ENCODE measurements around the gene SULT2B1. TPM values are rescaled to one million over a fixed set of nuclear protein-coding genes. Genes with fewer than 3 reads are reported as not detected.
"Not testable (repeated sequence)": the region's sequence is repeated elsewhere in the genome, so short reads cannot be mapped to it uniquely, and the experiment has no call there.

Gene SULT2B1
- total RNA-seq, 1 donor from 2014 or later, result not detected

- Mint-ChIP-seq H3K27me3 (ENCODE audit: low read depth) (peaks cover 30% of the 10 kb centered on the region), H3K27ac (ENCODE audit: unreplicated experiment) (no peak overlapping the region)
Measured at GRCh38 chr19:48631225-48631624, 79.3 kb downstream of the SULT2B1 start.

DNA sequence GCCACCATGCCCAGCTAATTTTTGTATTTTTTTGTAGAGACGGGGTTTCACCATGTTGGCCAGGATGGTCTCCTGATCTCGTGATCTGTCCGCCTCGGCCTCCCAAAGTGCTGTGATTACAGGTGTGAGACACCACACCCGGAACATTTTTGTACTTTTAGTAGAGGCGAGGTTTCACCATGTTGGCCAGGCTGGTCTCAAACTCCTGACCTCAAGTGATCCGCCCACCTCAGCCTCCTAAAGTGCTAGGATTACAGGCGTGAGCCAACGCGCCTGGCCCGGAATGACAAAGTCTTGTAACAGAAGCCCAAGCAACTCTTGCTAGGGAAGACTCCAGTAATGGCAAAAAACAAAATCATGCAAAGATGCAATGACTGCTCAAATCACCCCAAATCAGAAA, 80.3 kb downstream of the SULT2B1 start:
- H3K9me3 Mint-ChIP-seq; DNase-seq (ENCODE audit: low read depth, low spot score); H3K27ac Mint-ChIP-seq (ENCODE audit: unreplicated experiment); H3K36me3 Mint-ChIP-seq (ENCODE audit: low read depth): not testable (repeated sequence)
- Mint-ChIP-seq H3K4me1 (peaks cover 40% of the 10 kb centered on the region), H3K4me3 (peak overlapping the region; percentile 86), H3K27me3 (ENCODE audit: low read depth) (peaks cover 39% of the 10 kb centered on the region)

More at GRCh38 chr19:48631225-48631624, 79.3 kb downstream of the SULT2B1 start:
- peaks cover 39% of the 10 kb centered on the region for H3K4me1 Mint-ChIP-seq
- no peaks in the 10 kb centered on the region for H3K36me3 Mint-ChIP-seq (ENCODE audit: low read depth)
- DNase-seq (ENCODE audit: low read depth, low spot score), result no peak
- H3K4me3 Mint-ChIP-seq, result peak overlapping the region; percentile 86
- TF ChIP-seq CTCF (conservative IDR thresholded peaks at IDR 0.05), result no peak
- H3K9me3 Mint-ChIP-seq, result no peaks in the 10 kb centered on the region

DNA sequence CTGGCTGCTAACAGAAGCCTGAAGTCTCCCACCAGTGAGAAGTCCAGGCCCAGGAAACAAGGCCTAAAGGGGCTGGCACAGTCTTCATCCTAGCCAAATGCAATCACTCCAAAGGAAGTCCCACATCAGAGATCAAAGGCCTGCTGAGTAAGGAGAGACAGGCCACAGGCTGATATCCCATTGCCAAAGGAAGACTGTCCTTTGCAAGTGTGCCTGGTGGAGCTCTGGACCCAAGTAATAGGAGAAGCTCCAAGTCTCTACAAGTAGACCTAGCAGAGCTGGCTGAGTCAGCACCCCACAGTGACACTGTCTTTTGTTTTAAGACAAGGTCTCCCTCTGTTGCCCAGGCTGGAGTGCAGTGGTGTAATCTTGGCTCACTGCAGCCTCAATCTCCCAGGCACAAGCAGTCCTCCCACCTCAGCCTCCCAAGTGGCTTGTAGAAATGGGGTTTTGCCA, 80.7 kb downstream of the SULT2B1 start:
- Mint-ChIP-seq H3K27me3 (ENCODE audit: low read depth) (peaks cover 43% of the 10 kb centered on the region), H3K9me3 (no peaks in the 10 kb centered on the region), H3K4me3 (peak overlapping the region; percentile 65), H3K4me1 (peaks cover 44% of the 10 kb centered on the region), H3K27ac (ENCODE audit: unreplicated experiment) (no peak overlapping the region), H3K36me3 (ENCODE audit: low read depth) (no peaks in the 10 kb centered on the region)
- TF ChIP-seq CTCF (conservative IDR thresholded peaks at IDR 0.05), result no peak
- DNase-seq (ENCODE audit: low read depth, low spot score), result no peak

- H3K27ac Mint-ChIP-seq (ENCODE audit: unreplicated experiment), result no peak overlapping the region
- H3K4me3 Mint-ChIP-seq, result no peak overlapping the region
- no peak for TF ChIP-seq CTCF (conservative IDR thresholded peaks at IDR 0.05)
- H3K9me3 Mint-ChIP-seq, result peaks cover 2% of the 10 kb centered on the region
- peaks cover 1% of the 10 kb centered on the region for H3K36me3 Mint-ChIP-seq (ENCODE audit: low read depth)
- no peak for DNase-seq (ENCODE audit: low read depth, low spot score)
- peaks cover 47% of the 10 kb centered on the region for H3K27me3 Mint-ChIP-seq (ENCODE audit: low read depth)
- H3K4me1 Mint-ChIP-seq, result peaks cover 50% of the 10 kb centered on the region
Measured at GRCh38 chr19:48633148-48634035, 81.4 kb downstream of the SULT2B1 start.

DNA sequence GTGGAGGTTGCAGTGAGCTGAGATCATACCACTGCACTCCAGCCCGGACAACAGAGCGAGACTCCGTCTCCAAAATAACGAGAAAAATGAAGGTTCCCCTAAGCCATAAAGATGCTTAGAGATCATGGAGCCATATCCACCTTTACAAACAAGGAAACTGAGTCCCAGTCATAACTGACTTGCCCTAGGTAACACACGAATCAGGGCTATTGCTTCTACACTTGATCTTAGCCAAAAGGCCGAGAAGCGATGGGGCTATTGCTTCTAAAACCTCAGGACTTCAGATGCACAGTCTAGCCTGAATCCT, 82.0 kb downstream of the SULT2B1 start:
- Mint-ChIP-seq H3K9me3 (peaks cover 4% of the 10 kb centered on the region), H3K27me3 (ENCODE audit: low read depth) (peaks cover 47% of the 10 kb centered on the region), H3K4me1 (peaks cover 56% of the 10 kb centered on the region), H3K36me3 (ENCODE audit: low read depth) (peaks cover 2% of the 10 kb centered on the region), H3K4me3 (peak overlapping the region; percentile 74), H3K27ac (ENCODE audit: unreplicated experiment) (no peak overlapping the region)
- DNase-seq (ENCODE audit: low read depth, low spot score), result no peak
- TF ChIP-seq CTCF (conservative IDR thresholded peaks at IDR 0.05), result no peak

Data from neural crest cell (in vitro differentiated cells).